ENCODE measurements around the gene IFNLR1.
A peak's percentile ranks its signal among the peaks of the same experiment; 100 is the strongest.

IFNLR1 gene

DNA sequence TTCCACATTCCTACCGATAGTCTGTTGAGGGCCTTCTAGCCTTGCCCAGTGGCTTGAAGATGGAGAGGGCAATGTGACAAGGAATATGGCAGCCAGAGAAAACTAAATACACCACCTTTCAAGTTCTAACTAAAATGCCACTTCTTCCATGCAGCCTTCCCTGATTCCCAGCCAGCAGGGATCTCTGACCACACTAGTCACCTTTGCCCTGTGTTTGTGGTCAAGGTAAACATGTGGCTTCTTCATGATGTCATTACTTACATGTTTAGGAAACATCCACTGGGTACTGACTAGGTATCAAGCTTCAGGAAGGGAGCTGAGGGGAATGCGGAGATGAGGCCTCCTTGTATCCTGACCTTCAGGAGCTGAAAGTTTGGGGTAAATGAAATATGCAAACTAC is 21.6 kb downstream of the IFNLR1 start:
- DNase-seq (ENCODE audit: low read depth, low spot score), result no peak
- in situ Hi-C loops (cut with HindIII; ENCODE audit: low sequenced_read_pairs), result no loop called here
- TF ChIP-seq, protein P1, sequence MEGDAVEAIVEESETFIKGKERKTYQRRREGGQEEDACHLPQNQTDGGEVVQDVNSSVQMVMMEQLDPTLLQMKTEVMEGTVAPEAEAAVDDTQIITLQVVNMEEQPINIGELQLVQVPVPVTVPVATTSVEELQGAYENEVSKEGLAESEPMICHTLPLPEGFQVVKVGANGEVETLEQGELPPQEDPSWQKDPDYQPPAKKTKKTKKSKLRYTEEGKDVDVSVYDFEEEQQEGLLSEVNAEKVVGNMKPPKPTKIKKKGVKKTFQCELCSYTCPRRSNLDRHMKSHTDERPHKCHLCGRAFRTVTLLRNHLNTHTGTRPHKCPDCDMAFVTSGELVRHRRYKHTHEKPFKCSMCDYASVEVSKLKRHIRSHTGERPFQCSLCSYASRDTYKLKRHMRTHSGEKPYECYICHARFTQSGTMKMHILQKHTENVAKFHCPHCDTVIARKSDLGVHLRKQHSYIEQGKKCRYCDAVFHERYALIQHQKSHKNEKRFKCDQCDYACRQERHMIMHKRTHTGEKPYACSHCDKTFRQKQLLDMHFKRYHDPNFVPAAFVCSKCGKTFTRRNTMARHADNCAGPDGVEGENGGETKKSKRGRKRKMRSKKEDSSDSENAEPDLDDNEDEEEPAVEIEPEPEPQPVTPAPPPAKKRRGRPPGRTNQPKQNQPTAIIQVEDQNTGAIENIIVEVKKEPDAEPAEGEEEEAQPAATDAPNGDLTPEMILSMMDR (IDR thresholded peaks at IDR 0.05; ENCODE audit: low read depth, low read length), result no peak
- H3K4me3 ChIP-seq (ENCODE audit: low read depth, low read length), result no peak overlapping the region

DNA sequence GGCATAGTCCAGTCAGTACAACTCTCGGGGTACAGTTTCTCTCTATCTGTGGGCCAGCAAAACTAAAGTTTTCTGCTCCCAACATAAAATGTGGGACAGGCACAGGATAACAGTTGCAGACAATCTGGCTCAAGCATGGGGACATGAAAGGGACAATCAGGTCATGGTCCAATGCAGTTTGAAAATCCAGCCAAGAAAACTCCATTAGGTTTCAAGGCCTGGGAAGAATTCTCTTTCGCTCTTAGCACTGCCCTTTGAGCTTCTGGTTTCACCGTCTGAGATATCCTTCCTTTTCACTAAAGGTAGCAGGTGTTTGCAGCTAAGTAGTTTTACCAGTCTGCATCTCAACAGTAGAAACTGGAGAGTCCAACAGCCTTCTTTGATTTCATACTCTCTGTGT is 23.1 kb downstream of the IFNLR1 start:
- DNase-seq (ENCODE audit: low read depth, low spot score), result no peak
- in situ Hi-C loops (cut with HindIII; ENCODE audit: low sequenced_read_pairs), result no loop called here
- TF ChIP-seq, protein P1 (IDR thresholded peaks at IDR 0.05; ENCODE audit: low read depth, low read length), result no peak
- H3K4me3 ChIP-seq (ENCODE audit: low read depth, low read length), result no peak overlapping the region

DNA sequence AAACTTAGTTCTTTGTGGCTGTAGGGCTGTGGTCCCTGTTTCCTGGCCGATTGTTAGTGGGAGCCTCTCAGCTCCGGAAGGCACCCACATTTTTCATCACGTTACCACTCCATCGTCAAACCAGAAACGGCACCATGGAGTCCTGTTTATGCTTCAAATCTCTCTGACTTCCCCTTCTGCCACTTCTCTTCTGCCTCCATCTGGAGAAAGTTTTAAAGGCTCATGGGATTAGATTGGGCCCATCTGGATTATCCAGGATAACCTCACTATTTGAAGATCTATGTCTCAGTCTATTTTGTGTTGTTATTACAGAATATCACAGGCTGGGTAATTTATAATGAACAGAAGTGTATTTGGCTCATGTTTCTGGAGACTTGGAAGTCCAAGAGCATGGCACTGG is 24.9 kb downstream of the IFNLR1 start:
- H3K4me3 ChIP-seq (ENCODE audit: low read depth, low read length), result no peak overlapping the region
- no peak for DNase-seq (ENCODE audit: low read depth, low spot score)
- in situ Hi-C loops (cut with HindIII; ENCODE audit: low sequenced_read_pairs), result no loop called here
- TF ChIP-seq, protein P1 (IDR thresholded peaks at IDR 0.05; ENCODE audit: low read depth, low read length), result no peak

DNA sequence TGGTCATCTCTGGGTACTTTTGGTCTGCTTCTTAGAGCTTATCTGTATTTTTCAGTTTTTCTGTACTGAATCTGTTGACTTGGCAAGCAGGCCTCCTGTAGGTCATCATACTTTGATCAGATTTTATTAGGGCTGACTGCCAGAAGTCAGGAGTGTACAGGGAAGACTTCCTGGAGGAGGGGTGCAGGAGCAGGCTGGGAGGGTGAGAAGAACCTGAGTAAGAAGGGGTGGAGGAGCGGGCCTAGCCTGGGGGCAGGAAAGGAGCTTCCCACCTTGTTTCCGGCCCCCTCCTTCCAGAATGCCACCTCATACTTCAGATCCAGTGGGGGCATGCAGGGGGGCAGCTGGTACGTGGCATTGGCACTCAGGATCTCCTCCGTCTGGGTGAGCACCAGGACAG is 25.8 kb downstream of the IFNLR1 start:
- TF ChIP-seq, protein P1 (IDR thresholded peaks at IDR 0.05; ENCODE audit: low read depth, low read length), result no peak
- H3K4me3 ChIP-seq (ENCODE audit: low read depth, low read length), result no peak overlapping the region
- DNase-seq (ENCODE audit: low read depth, low spot score), result no peak
- in situ Hi-C loops (cut with HindIII; ENCODE audit: low sequenced_read_pairs), result no loop called here

DNA sequence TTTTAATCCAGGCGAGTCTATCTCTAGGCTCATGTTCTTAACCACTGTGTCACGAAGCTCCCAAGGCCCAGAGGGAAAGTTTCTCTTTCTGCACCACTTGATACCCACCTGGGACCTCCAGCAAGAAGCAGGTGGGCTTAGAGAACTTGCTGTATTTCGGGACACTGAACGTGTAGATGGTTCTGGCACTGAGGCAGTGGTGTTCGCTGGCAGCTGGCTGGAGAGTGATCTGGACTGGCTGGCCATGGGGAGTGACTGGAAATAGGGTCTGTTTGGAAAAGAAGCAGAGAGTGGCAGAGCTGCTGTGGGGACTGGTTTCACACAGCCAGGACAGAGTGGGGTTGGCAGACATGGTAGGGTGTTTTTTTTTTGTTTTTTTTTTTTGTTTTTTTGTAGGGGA is 27.7 kb downstream of the IFNLR1 start:
- TF ChIP-seq, protein P1 (IDR thresholded peaks at IDR 0.05; ENCODE audit: low read depth, low read length), result no peak
- H3K4me3 ChIP-seq (ENCODE audit: low read depth, low read length), result no peak overlapping the region
- in situ Hi-C loops (cut with HindIII; ENCODE audit: low sequenced_read_pairs), result no loop called here
- no peak for DNase-seq (ENCODE audit: low read depth, low spot score)

DNA sequence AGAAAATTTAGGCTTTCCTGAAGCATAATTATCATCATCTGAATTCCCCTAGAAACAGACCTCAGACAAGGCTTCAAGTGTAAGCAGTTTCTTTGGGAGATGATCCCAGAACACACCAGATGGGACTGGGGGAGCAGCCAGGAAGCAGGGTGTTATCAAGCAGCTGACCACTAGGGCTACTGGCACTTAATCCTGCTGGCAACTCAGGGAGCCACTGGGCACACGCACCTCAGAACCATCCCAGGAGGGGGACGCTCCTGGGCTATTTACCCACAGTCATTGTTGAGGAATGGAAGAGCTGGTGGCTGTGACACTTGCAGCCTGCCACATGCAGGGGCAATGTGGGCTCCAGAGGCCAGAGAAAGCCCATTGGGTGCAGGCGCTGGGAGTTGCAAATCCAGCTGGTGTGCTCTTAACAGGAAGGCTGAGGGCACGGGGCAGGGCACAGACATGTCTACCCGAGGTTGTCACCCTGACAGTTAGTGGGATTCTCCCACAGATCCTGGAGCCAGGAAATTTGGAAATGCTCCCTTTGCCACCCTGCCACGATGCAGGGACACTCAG is 29.1 kb downstream of the IFNLR1 start:
- in situ Hi-C loops (cut with HindIII; ENCODE audit: low sequenced_read_pairs), result no loop called here
- DNase-seq (ENCODE audit: low read depth, low spot score), result no peak
- TF ChIP-seq, protein P1 (IDR thresholded peaks at IDR 0.05; ENCODE audit: low read depth, low read length), result peak; percentile 40
- no peak overlapping the region for H3K4me3 ChIP-seq (ENCODE audit: low read depth, low read length)

Data from astrocyte of the spinal cord (primary cell).